IPS-20b (cell line): ENCODE results near the gene TTYH2.

ENCODE experiments used
- H3K27ac ChIP-seq: one replicate; pipeline ENCODE4 v1.5.1; 2013; ENCODE audit warnings: low read length
- H3K27me3 ChIP-seq: 2 replicates; pipeline ENCODE4 v1.6.1; 2013; ENCODE audit warnings: mild to moderate bottlenecking, low read length, inconsistent platforms; ENCODE audit not compliant: insufficient read depth
- H3K36me3 ChIP-seq: 2 replicates; pipeline ENCODE4 v1.6.1; 2013; ENCODE audit warnings: low read depth, mild to moderate bottlenecking, inconsistent platforms, low read length, moderate library complexity; ENCODE audit not compliant: insufficient read depth
- H3K4me1 ChIP-seq: 2 replicates; pipeline ENCODE4 v1.6.1; 2013; ENCODE audit warnings: mild to moderate bottlenecking, control low read depth, inconsistent platforms, low read length, moderate library complexity; ENCODE audit not compliant: insufficient read depth
- H3K4me3 ChIP-seq: 2 replicates; pipeline ENCODE4 v1.5.1; 2013; ENCODE audit warnings: mild to moderate bottlenecking, low read length, inconsistent platforms
- H3K9ac ChIP-seq: 2 replicates; pipeline ENCODE4 v1.6.1; 2013; ENCODE audit warnings: low read depth, mild to moderate bottlenecking, inconsistent platforms, low read length, moderate library complexity
- H3K9me3 ChIP-seq: 2 replicates; pipeline ENCODE4 v1.6.1; 2013; ENCODE audit warnings: mild to moderate bottlenecking, low read depth, low read length, inconsistent platforms; ENCODE audit not compliant: insufficient read depth

The TTYH2 gene

GRCh38 chr17:74287031-74287602, 73.7 kb downstream of the TTYH2 start:
- H3K4me3 ChIP-seq = no peak overlapping the region
- H3K9ac ChIP-seq = no peak overlapping the region
- no peak overlapping the region for H3K27ac ChIP-seq
- H3K27me3 ChIP-seq = no peaks in the 10 kb centered on the region
- no peaks in the 10 kb centered on the region for H3K9me3 ChIP-seq
- no peaks in the 10 kb centered on the region for H3K4me1 ChIP-seq
- H3K36me3 ChIP-seq = no peaks in the 10 kb centered on the region

- no peaks in the 10 kb centered on the region for H3K4me1 ChIP-seq
- H3K36me3 ChIP-seq = no peaks in the 10 kb centered on the region
- no peak overlapping the region for H3K4me3 ChIP-seq
- no peak overlapping the region for H3K27ac ChIP-seq
- no peaks in the 10 kb centered on the region for H3K27me3 ChIP-seq
- H3K9me3 ChIP-seq = no peaks in the 10 kb centered on the region
- no peak overlapping the region for H3K9ac ChIP-seq
Observed at GRCh38 chr17:74288785-74289184, 75.4 kb downstream of the TTYH2 start.

DNA sequence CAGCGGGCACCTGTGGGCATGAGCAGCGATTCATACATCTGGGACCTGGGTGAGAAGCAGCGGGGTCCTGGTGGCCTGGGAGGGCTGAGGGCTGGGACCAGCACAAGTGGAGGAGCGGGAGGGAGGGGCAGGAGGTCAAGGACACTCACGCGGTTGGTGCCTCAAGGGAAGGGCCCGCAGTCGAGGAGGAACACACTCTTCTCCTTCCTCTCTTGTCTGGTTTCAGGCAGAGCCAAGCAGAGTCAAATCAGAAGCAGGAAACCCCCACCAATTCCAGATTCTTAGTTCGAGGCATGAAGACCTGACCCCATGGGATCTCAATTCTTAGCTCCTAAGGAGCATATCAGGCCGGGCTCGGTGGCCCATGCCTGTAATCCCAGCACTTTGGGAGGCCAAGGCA, 76.3 kb downstream of the TTYH2 start:
- Histone ChIP-seq H3K9ac (no peak overlapping the region), H3K36me3 (no peaks in the 10 kb centered on the region), H3K9me3 (no peaks in the 10 kb centered on the region), H3K27me3 (no peaks in the 10 kb centered on the region), H3K4me1 (no peaks in the 10 kb centered on the region), H3K4me3 (no peak overlapping the region), H3K27ac (no peak overlapping the region)

- Histone ChIP-seq H3K9me3 (no peaks in the 10 kb centered on the region), H3K4me3 (no peak overlapping the region), H3K27me3 (no peaks in the 10 kb centered on the region), H3K4me1 (no peaks in the 10 kb centered on the region), H3K36me3 (no peaks in the 10 kb centered on the region), H3K9ac (no peak overlapping the region), H3K27ac (no peak overlapping the region)
Observed at GRCh38 chr17:74290340-74290739, 77.0 kb downstream of the TTYH2 start.

GRCh38 chr17:74292495-74292894, 79.1 kb downstream of the TTYH2 start:
- Histone ChIP-seq H3K4me1 (no peaks in the 10 kb centered on the region), H3K36me3 (no peaks in the 10 kb centered on the region), H3K27ac (no peak overlapping the region), H3K4me3 (no peak overlapping the region), H3K27me3 (no peaks in the 10 kb centered on the region), H3K9me3 (no peaks in the 10 kb centered on the region), H3K9ac (no peak overlapping the region)

GRCh38 chr17:74295625-74296547, 82.5 kb downstream of the TTYH2 start:
- H3K9me3 ChIP-seq = no peaks in the 10 kb centered on the region
- no peak overlapping the region for H3K27ac ChIP-seq
- H3K36me3 ChIP-seq = no peaks in the 10 kb centered on the region
- H3K27me3 ChIP-seq = no peaks in the 10 kb centered on the region; the same call in 1 of the 2 replicates
- H3K4me3 ChIP-seq = no peak overlapping the region
- H3K9ac ChIP-seq = no peak overlapping the region
- H3K4me1 ChIP-seq = no peaks in the 10 kb centered on the region

DNA sequence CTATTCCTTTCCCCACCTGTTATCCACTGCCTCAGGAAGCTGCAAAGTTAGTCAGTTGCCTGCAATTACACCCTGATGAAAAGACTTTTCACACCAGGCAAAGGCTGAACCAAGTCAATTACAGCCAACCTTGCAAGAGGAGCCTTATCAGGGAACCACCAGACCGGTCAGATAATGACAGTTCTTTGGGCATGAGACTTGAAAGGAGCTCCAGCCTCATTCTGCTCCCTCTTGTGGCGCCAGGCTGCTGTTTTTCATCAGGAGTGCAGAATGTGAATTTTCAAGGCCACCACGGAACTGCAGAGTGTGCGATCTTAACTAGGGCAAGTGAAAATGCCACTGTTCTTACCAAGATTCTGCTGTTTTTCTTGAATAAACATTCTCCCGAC, 83.2 kb downstream of the TTYH2 start:
- no peaks in the 10 kb centered on the region; the same call in 1 of the 2 replicates for H3K27me3 ChIP-seq
- H3K4me3 ChIP-seq = no peak overlapping the region
- H3K36me3 ChIP-seq = no peaks in the 10 kb centered on the region
- H3K4me1 ChIP-seq = no peaks in the 10 kb centered on the region
- no peak overlapping the region for H3K27ac ChIP-seq
- no peaks in the 10 kb centered on the region for H3K9me3 ChIP-seq
- H3K9ac ChIP-seq = no peak overlapping the region

- Histone ChIP-seq H3K36me3 (no peaks in the 10 kb centered on the region), H3K9ac (no peak overlapping the region), H3K27ac (no peak overlapping the region), H3K27me3 (no peaks in the 10 kb centered on the region; the same call in 1 of the 2 replicates), H3K4me1 (no peaks in the 10 kb centered on the region), H3K4me3 (no peak overlapping the region), H3K9me3 (no peaks in the 10 kb centered on the region)
Observed at GRCh38 chr17:74297941-74298340, 84.6 kb downstream of the TTYH2 start.

DNA sequence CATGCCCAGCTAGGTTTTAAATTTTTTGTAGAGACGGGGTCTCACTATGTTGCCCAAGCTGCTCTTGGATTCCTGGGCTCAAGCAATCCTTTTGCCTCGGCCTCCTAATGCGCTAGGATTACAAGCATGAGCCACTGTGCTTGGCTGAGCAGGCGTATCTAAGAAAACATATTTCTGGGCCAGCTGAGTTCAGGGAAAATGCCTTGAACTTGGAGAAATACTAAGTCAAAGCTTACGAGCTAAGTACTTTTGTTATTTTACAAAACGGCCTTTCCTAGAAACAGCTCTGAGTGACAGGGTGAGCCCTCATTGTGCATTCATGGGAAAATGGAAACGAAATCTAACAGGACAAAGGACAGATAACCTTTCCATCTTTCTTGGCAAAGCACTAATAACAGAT, 85.4 kb downstream of the TTYH2 start:
- Histone ChIP-seq H3K9ac (no peak overlapping the region), H3K4me1 (no peaks in the 10 kb centered on the region), H3K4me3 (no peak overlapping the region), H3K36me3 (no peaks in the 10 kb centered on the region), H3K27ac (no peak overlapping the region), H3K9me3 (no peaks in the 10 kb centered on the region), H3K27me3 (no peaks in the 10 kb centered on the region; the same call in 1 of the 2 replicates)

DNA sequence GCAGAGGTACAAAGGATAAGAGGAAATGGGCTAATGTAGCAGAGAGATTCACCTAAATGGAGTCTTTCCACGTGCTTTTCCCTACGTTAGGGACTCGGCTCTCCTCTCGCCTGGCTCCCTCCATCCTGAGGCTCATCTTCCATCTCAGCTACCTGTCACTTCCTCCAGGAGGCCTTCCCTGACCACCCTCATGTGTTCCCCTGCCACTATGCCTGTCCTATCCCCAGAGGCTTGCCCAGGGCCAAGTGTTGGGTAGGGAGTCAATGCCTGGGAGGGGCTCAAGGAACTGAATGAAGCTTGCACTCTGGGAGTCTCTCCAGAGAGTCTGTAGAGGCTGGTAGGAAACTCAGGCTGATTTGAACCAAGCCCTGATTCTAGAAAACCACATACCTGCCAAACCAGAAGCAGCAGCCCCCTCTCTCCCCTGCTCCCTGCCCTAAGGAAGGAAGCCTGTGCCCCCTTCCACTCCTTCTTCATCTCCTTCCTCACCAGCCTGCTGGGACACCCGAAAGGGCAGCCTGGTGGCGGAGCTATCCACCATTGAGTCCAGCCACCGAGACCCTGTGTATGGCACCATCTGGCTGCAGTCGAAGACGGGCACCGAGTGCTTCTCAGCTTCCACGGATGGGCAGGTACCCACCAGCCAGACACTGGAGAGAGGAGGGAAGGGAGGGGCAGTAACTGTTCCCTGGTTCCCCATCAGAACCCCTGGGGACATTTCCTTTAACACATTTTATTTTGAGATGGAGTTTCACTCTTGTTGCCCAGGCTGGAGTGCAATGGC, 86.0 kb downstream of the TTYH2 start:
- Histone ChIP-seq H3K4me3 (no peak overlapping the region), H3K27ac (no peak overlapping the region), H3K36me3 (no peaks in the 10 kb centered on the region), H3K27me3 (no peaks in the 10 kb centered on the region; the same call in 1 of the 2 replicates), H3K4me1 (no peaks in the 10 kb centered on the region), H3K9me3 (no peaks in the 10 kb centered on the region), H3K9ac (no peak overlapping the region)

DNA sequence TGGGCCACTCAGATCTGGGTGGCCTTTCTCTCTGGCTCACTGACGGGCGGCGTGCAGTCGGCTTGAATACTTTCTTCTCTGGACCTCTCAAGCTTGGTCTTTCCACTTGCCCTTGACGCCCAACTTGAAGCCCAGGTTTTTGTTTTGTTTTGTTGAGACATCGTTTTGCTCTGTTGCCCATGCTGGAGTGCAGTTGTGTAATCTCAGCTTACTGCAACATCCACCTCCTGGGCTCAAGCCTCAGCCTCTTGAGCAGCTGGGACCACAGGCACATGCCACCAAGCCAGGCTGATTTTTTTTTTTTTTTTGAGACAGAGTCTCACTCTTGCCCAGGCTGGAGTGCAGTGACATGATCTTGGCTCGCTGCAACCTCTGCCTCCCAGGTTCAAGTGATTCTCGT, 89.9 kb downstream of the TTYH2 start:
- no peaks in the 10 kb centered on the region for H3K36me3 ChIP-seq

More for the DNA sequence above, 89.9 kb downstream of the TTYH2 start:
- Histone ChIP-seq H3K27me3 (no peaks in the 10 kb centered on the region; the same call in 1 of the 2 replicates), H3K27ac (no peak overlapping the region), H3K4me3 (no peak overlapping the region), H3K9ac (no peak overlapping the region), H3K4me1 (no peaks in the 10 kb centered on the region), H3K9me3 (no peaks in the 10 kb centered on the region)
